ENCODE data around the gene CDC73. TPM values are rescaled to one million over a fixed set of nuclear protein-coding genes. Genes with fewer than 3 reads are reported as not detected.

CDC73 gene
- total RNA-seq, 4 donors from 2014 or later = 44.6 to 70.0 (median 50.5) TPM

DNA sequence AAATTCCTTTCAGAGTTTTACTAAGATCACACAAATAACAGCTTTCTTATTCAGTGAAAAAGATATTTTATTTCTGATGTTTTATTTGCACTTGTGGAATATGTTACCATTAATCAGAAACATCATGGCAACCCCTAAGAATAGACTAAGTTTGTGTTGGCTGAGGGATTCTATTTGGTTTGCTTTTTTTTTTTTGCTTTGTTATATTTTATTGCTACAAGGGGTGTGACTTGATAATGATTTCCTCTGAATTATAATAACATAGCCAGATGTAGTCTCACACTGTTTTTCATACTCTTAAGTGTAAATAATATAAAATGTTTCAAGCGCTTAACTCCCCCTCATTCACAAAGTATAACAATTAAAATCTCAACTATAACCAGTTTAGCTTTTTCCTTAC, 36.6 kb upstream of the CDC73 start:
- H3K27me3 ChIP-seq = no peaks in the 10 kb centered on the region
- H3K36me3 ChIP-seq = peaks cover 0 to 28% of the 10 kb centered on the region in 2 donors
- peaks cover 0 to 13% of the 10 kb centered on the region in 2 donors for H3K4me1 ChIP-seq
- no peaks in the 10 kb centered on the region for H3K9me3 ChIP-seq
- DNase-seq = no peak
- H3K27ac ChIP-seq = no peak overlapping the region
- no peak overlapping the region for H3K4me3 ChIP-seq (replicated peaks in 1 of 3)
- WGBS, 2 donors = 86 to 92% methylated on average over 1 of the region's 1 CpG
- TF ChIP-seq POLR2A (IDR thresholded peaks at IDR 0.05) (no peak), CTCF (IDR thresholded peaks at IDR 0.05) (no peak)
- intact Hi-C loops (cut with DNase I) = no loop called here

GRCh38 chr1:193086342-193086741, 35.5 kb upstream of the CDC73 start:
- 93 to 94% methylated on average over 3 of the region's 3 CpGs for WGBS, 2 donors
- Histone ChIP-seq H3K9me3 (no peaks in the 10 kb centered on the region), H3K27me3 (no peaks in the 10 kb centered on the region), H3K4me3 (replicated peaks in 1 of 3) (no peak overlapping the region), H3K36me3 (peaks cover 0 to 20% of the 10 kb centered on the region in 2 donors), H3K27ac (no peak overlapping the region), H3K4me1 (peaks cover 0 to 13% of the 10 kb centered on the region in 2 donors)
- intact Hi-C loops (cut with DNase I) = no loop called here
- TF ChIP-seq CTCF (IDR thresholded peaks at IDR 0.05) (no peak), POLR2A (IDR thresholded peaks at IDR 0.05) (no peak)
- DNase-seq = no peak

DNA sequence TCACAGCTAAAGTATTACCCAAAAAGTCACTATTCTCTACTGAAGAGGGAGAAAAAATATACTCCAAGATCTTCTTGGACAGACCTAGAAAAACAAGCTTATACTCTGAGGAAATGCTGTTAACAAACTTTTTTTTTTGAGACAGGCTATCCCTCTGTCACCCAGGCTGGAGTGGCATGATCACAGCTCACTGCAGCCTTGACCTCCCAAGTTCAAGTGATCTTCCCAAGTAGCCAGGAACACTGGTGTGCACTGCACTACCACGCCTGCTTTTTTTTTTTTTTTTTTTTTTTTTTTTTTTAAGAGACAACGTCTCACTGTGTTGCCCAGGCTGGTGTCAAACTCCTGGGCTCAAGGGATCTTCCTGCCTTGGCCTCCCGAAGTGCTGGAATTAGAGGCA, 33.9 kb upstream of the CDC73 start:
- TF ChIP-seq POLR2A (IDR thresholded peaks at IDR 0.05) = no peak
- no peak for TF ChIP-seq CTCF (IDR thresholded peaks at IDR 0.05)
- intact Hi-C loops (cut with DNase I) = no loop called here
- Histone ChIP-seq H3K36me3 (peaks cover 0 to 10% of the 10 kb centered on the region in 2 donors), H3K27me3 (no peaks in the 10 kb centered on the region), H3K27ac (peak overlapping the region in 2 of 3 donors; percentile 22 to 25), H3K4me3 (replicated peaks in 1 of 3) (no peak overlapping the region), H3K4me1 (peaks cover 0 to 13% of the 10 kb centered on the region in 2 donors), H3K9me3 (no peaks in the 10 kb centered on the region)
- 28 to 37% methylated on average over 3 of the region's 3 CpGs for WGBS, 2 donors
- DNase-seq = peak; percentile 59 to 62

DNA sequence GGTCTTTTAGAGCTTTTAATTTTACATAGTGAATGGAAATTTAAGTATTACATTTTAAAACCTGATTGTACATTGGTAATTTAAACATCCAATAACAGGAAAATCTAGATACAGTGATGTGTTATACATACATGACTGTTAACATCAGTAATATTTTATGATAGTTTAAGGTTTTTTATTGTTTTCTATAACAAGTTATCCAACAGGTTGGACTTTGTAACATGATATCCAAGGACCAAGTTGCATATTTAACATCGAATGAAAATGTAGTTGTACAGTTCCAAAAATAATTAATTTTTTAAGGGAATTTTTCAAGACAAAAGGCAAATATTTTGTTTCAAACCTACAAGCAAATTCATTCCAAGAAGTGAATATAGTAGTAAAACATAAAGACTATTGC, 31.0 kb upstream of the CDC73 start:
- no peaks in the 10 kb centered on the region for H3K4me1 ChIP-seq
- 89 to 90% methylated on average over 1 of the region's 1 CpG for WGBS, 2 donors
- H3K27me3 ChIP-seq = no peaks in the 10 kb centered on the region
- TF ChIP-seq CTCF (IDR thresholded peaks at IDR 0.05) = no peak
- no peak for TF ChIP-seq POLR2A (IDR thresholded peaks at IDR 0.05)
- intact Hi-C loops (cut with DNase I) = no loop called here
- peaks cover 0 to 4% of the 10 kb centered on the region in 2 donors for H3K36me3 ChIP-seq
- no peak overlapping the region for H3K27ac ChIP-seq
- H3K4me3 ChIP-seq (replicated peaks in 1 of 3) = no peak overlapping the region
- no peaks in the 10 kb centered on the region for H3K9me3 ChIP-seq
- DNase-seq = no peak

- Histone ChIP-seq H3K4me1 (no peaks in the 10 kb centered on the region), H3K9me3 (no peaks in the 10 kb centered on the region), H3K4me3 (replicated peaks in 1 of 3) (no peak overlapping the region), H3K36me3 (peaks cover 0 to 4% of the 10 kb centered on the region in 2 donors), H3K27ac (no peak overlapping the region), H3K27me3 (no peaks in the 10 kb centered on the region)
- no peak for TF ChIP-seq POLR2A (IDR thresholded peaks at IDR 0.05)
- TF ChIP-seq CTCF (IDR thresholded peaks at IDR 0.05) = no peak
- 95 to 96% methylated on average over 11 of the region's 11 CpGs for WGBS, 2 donors
- no peak for DNase-seq
- intact Hi-C loops (cut with DNase I) = no loop called here
Observed at GRCh38 chr1:193094112-193094511, 27.7 kb upstream of the CDC73 start.
